HG02610 (cell line): ENCODE results near the gene ASB9.

ENCODE experiments used
- ATAC-seq: cut with Tn5 transposase; IDR thresholded peaks from one replicate; pipeline ENCODE4 v1.9.1; 2021; ENCODE audit warnings: mild to moderate bottlenecking, moderate library complexity; ENCODE audit not compliant: unreplicated experiment

ASB9 gene

DNA sequence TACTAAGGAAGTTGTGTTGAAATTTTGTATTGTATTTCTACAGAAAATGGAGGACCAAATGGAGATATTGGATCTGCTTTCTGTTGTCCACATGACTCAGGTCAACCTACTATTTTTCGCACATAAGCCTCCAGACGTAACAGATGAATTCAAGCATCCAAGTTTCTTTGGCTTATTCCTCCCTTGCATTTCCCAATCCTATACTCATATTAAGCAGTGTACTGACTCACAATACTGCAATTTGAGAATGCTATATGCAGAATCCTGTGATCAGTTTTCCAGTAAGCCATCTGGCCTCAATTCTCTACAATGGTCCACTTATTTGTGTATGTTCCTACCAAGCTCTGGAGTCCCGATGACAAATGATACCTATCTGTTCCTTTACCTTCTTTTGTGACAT lies 75.7 kb downstream of the ASB9 start:
- no peak for ATAC-seq
